CD4-positive, alpha-beta T cell treated with Interleukin-15 for 1 hour (primary cell): ENCODE results near the gene RHOB.
"Not testable (repeated sequence)": the region's sequence is repeated elsewhere in the genome, so short reads cannot be mapped to it uniquely, and the experiment has no call there.

Experiments
- DNase-seq: peaks from one replicate; pipeline ENCODE4 v3.0.0-alpha.2; 2020

RHOB gene

GRCh38 chr2:20480913-20481312 lies 34.0 kb downstream of the RHOB start:
- DNase-seq, result no peak

- no peak for DNase-seq
These were observed 35.0 kb downstream of the RHOB start for GRCh38 chr2:20481798-20482405.

DNA sequence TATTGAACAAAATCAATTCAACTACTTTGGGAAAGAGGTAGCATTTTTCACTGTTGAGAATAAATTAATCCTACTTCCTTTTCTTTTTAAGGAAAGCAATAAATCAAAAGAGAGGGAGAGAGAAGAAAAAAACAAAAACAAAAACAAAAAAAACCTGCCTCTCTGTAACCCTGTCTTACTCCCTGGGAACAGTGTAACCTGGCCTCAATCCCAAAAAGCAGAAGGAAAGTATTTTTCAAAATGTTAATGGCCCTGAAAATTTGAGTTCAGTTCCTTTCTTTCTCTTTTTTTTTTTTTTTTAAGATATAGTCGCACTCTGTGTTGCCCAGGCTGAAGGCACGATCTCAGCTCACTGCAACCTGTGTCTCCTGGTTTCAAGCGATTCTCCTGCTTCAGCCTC lies 35.9 kb downstream of the RHOB start:
- DNase-seq, result no peak

DNA sequence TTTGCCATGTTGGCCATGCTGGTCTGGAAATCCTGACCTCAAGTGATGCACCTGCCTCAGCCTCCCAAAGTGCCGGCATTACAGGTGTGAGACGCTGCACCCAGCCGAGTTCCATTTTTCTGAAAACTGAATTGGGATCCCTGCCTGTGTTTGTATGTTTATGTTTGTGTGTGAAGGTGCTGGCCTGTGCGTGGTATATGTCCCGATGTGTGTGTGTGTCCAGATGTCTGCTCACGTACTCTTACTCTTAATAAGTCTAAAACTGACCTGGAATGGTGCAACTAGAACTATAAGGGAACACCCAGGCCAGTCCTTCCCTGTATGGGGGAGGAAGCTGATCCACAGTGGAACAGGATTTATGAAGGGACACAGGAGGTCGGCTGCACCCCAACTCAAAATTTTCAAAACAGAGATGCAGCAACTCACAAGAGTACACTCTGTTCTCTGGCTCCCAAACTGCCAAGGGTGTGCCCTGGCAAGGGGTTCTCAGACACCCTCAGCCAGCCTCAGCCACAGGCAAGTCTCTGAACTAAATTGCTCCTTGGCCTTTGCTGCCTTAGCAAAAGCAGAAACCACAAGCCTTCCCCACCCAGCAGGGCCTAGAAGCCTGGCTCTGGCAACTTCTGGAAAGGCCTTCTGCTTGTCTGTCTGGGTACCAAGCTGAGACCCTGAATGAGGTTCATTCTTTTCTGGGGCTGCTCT lies 36.5 kb downstream of the RHOB start:
- DNase-seq, result no peak

GRCh38 chr2:20484034-20484617 lies 37.3 kb downstream of the RHOB start:
- no peak for DNase-seq

DNA sequence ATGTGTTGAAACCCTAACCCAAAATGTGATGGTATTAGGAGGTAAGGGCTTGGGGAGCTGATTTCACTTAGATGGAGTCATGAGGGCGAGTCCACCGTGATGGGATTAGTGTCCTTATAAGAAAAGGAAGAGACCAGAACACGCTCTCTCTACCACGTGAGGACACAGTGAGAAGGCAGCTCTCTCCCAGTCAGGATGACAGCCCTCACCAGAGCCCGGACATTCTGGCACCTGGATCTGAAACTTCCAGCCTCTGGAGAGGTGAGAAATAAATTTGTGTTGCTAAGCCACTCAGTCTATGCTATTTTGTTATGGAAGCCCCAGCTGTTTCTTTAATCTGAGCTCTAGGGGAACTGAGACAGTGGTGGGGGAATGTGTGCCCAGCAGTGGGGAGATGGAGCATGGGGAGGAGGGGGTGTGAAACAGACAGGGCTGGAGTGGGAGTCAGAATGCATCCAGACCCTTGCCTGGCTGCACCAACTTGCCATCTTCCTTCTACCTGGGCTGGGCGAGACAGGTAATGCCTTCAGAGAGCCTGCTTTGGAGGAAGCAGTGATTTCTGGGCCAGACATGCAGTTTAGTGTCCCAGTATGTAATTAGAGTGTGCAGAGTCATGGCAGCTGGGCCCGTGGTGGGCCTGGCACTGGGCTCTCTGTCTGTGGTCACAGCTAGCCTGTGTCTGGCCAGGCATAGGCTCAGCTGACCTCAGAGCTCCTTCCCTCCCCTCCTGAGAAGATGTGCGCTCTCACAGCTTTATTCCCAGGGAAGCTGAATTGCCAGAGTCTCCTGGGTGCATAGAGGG lies 38.1 kb downstream of the RHOB start:
- DNase-seq, result no peak

- DNase-seq, result no peak
These were observed 38.9 kb downstream of the RHOB start for GRCh38 chr2:20485612-20486388.

GRCh38 chr2:20486571-20486970 lies 39.7 kb downstream of the RHOB start:
- DNase-seq, result no peak

DNA sequence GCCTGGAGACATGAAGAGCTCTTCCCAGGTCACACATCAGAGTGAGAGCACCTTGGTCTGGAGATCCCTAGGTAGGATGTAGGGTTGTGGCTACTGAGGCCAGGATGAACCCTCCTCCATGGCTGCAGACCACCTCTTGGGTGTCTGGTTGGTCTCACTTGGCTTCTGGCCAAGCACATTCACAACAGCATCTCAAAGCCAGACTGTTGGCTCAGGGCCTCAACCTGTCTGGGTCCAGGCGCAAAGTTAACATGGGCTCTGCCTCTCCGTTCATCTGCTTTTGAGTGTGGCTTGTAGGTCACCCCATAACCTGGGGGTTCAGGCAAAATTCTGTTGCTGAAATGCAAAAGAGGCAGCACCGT lies 40.1 kb downstream of the RHOB start:
- DNase-seq, result no peak

- DNase-seq, result no peak
These were observed 40.7 kb downstream of the RHOB start for GRCh38 chr2:20487392-20488174.

GRCh38 chr2:20488201-20488641 lies 41.3 kb downstream of the RHOB start:
- DNase-seq, result no peak

- DNase-seq, result no peak
These were observed 41.9 kb downstream of the RHOB start for GRCh38 chr2:20488782-20489181.

GRCh38 chr2:20490300-20491181 lies 43.7 kb downstream of the RHOB start:
- no peak for DNase-seq

GRCh38 chr2:20491739-20492531 lies 45.1 kb downstream of the RHOB start:
- no peak for DNase-seq

- DNase-seq, result not testable (repeated sequence)
These were observed 46.2 kb downstream of the RHOB start for GRCh38 chr2:20493095-20493494.

- DNase-seq, result no peak
These were observed 47.4 kb downstream of the RHOB start for GRCh38 chr2:20494241-20494640.

GRCh38 chr2:20496076-20496872 lies 49.4 kb downstream of the RHOB start:
- no peak for DNase-seq

DNA sequence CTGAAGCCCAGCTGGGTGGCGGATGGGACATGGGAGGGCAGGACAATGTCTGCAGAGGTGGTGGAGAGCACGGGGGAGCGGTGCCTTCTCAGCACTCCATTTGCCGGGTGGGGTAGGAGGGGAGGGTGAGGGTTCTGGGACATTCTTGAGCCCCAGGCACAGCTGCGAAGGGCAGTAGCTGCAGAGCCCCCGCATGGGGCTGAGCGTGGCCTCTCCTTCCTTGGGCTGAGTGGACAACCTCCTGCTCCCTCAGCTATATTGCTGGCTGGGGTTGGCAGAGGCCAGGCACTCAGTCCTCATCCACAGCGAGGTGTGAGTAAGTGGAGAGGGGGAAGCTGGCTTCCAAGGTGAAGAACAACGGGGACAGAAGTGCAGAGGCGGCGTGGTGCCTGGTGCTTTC lies 50.1 kb downstream of the RHOB start:
- DNase-seq, result no peak
